Vagina (tissue), 2 donors: Measurements from ENCODE around the gene KAZN.

Experiments used
- CTCF ChIP-seq, 3 experiments: fragments of 450-650 bp in 2 of 3; fragments of 200-600 bp in 1 of 3; sonication (generic) in 1 of 3; IDR thresholded peaks; one replicate each; pipeline ENCODE4 v1.5.1; 2017 to 2019; ENCODE audit warnings: antibody characterized with exemption in 3 of 3, mild to moderate bottlenecking in 2 of 3, moderate library complexity in 2 of 3
- POLR2A ChIP-seq, 2 donors: fragments of 450-650 bp; IDR thresholded peaks; one replicate each; pipeline ENCODE4 v1.6.1; 2017; ENCODE audit warnings: antibody characterized with exemption in 2 of 2, mild to moderate bottlenecking in 2 of 2, moderate library complexity in 2 of 2

- TF ChIP-seq POLR2A (IDR thresholded peaks at IDR 0.05) (no peak), CTCF (IDR thresholded peaks at IDR 0.05) (no peak)
Measured at GRCh38 chr1:14973773-14974172, 375.3 kb downstream of the KAZN start.
